Body of pancreas (tissue), 4 donors: ENCODE measurements around the gene PALLD. TPM values are rescaled to one million over a fixed set of nuclear protein-coding genes. Genes with fewer than 3 reads are reported as not detected.

ENCODE experiments used
- ATAC-seq: fragments of 150-250 bp; one replicate; pipeline ENCODE4 v1.9.1; 2016
- DNase-seq, 4 donors: peaks; one replicate each; pipeline ENCODE4 v3.0.0-alpha.2; 2019
- H3K27ac ChIP-seq, 4 donors: fragments of 200-600 bp; sonication (generic); 1 replicate in 3 of 4; 2 replicates in 1 of 4; pipeline versions ENCODE4 v1.5.1 to v1.6.1; 2016 to 2019; ENCODE audit warnings: mild to moderate bottlenecking in 1 of 4, mixed read lengths in 1 of 4, moderate library complexity in 1 of 4
- H3K27me3 ChIP-seq, 2 donors: fragments of 200-600 bp; sonication (generic); one replicate each; pipeline ENCODE4 v1.6.0; 2016; ENCODE audit warnings: mild to moderate bottlenecking in 1 of 2
- H3K36me3 ChIP-seq, 2 donors: fragments of 200-600 bp; sonication (generic); replicated peaks in 1 of 2; 2 replicates each; pipeline ENCODE4 v1.5.1; 2016; ENCODE audit warnings: low read depth in 2 of 2; ENCODE audit not compliant: insufficient read depth in 1 of 2
- H3K4me1 ChIP-seq: fragments of 200-600 bp; sonication (generic); one replicate; pipeline ENCODE4 v1.6.0; 2016
- H3K4me3 ChIP-seq, 2 donors: fragments of 200-600 bp; sonication (generic); 1 replicate in 1 of 2; 2 replicates in 1 of 2; pipeline ENCODE4 v1.5.1; 2016 to 2019
- H3K9me3 ChIP-seq, 3 donors: fragments of 200-600 bp; sonication (generic); 1 replicate in 2 of 3; 2 replicates in 1 of 3; pipeline ENCODE4 v1.5.1; 2016
- POLR2A ChIP-seq, 3 donors: fragments of 450-650 bp; IDR thresholded peaks; one replicate each; pipeline ENCODE4 v1.6.1; 2016; ENCODE audit warnings: antibody characterized with exemption in 3 of 3, mild to moderate bottlenecking in 2 of 3
- WGBS, 2 donors: methylation state at CpG; one replicate each; pipeline ENCODE4 v1.1.5; 2017; 5-methylcytosine and 5-hydroxymethylcytosine counted together
- intact Hi-C: fragments of 100-400 bp; cut with DNase I; formaldehyde crosslinking; loops from one replicate; pipeline ENCODE4 v1.15.1; 2023
- total RNA-seq, 2 donors: library from RNA; depleted of rRNA; stranded (reverse); fragments of >200 nt; gene quantifications; one replicate each; pipeline ENCODE4 v1.1.0, GENCODE V29; 2016
- TF ChIP-seq, protein P1 (sequence below), 7 experiments: fragments of 450-650 bp in 4 of 7; fragments of 200-600 bp in 3 of 7; sonication (generic) in 3 of 7; IDR thresholded peaks; one replicate each; pipeline ENCODE4 v1.5.1; 2016 to 2019; ENCODE audit warnings: antibody characterized with exemption in 7 of 7

The PALLD gene
- total RNA-seq, 2 donors from 2014 or later = 46.8 to 52.4 TPM

GRCh38 chr4:168694667-168695066 is 197.8 kb downstream of the PALLD start:
- Histone ChIP-seq H3K9me3 (no peaks in the 10 kb centered on the region), H3K4me3 (no peak overlapping the region), H3K36me3 (no peaks in the 10 kb centered on the region), H3K27me3 (no peaks in the 10 kb centered on the region), H3K27ac (no peak overlapping the region), H3K4me1 (peaks cover 7% of the 10 kb centered on the region)
- DNase-seq (no peak), ATAC-seq (no peak)
- intact Hi-C loops = no loop called here
- TF ChIP-seq, protein P1, sequence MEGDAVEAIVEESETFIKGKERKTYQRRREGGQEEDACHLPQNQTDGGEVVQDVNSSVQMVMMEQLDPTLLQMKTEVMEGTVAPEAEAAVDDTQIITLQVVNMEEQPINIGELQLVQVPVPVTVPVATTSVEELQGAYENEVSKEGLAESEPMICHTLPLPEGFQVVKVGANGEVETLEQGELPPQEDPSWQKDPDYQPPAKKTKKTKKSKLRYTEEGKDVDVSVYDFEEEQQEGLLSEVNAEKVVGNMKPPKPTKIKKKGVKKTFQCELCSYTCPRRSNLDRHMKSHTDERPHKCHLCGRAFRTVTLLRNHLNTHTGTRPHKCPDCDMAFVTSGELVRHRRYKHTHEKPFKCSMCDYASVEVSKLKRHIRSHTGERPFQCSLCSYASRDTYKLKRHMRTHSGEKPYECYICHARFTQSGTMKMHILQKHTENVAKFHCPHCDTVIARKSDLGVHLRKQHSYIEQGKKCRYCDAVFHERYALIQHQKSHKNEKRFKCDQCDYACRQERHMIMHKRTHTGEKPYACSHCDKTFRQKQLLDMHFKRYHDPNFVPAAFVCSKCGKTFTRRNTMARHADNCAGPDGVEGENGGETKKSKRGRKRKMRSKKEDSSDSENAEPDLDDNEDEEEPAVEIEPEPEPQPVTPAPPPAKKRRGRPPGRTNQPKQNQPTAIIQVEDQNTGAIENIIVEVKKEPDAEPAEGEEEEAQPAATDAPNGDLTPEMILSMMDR (IDR thresholded peaks at IDR 0.05) = no peak
- no peak for TF ChIP-seq POLR2A (IDR thresholded peaks at IDR 0.05)
- WGBS, 2 donors = 68 to 82% methylated on average over 4 of the region's 4 CpGs

DNA sequence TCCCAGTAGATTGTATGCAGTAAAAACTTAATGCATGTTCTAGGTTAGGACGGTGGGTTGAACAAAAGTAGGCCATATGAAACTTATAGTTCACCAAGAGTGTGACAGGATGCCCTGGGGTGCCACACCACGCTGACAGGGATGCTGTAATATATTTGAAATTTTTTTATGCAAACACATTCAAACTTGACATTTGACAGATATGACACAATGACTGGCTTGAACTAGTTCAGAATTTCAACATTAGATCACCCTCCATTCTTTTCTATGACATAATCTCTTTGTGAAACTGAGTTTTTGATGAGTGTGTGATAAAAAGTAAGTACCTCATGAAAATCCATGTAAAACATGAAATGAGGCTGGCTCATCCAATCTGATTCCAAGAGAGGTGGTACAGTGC is 198.4 kb downstream of the PALLD start:
- intact Hi-C loops = no loop called here
- Histone ChIP-seq H3K4me1 (peaks cover 7% of the 10 kb centered on the region), H3K36me3 (no peaks in the 10 kb centered on the region), H3K4me3 (no peak overlapping the region), H3K9me3 (no peaks in the 10 kb centered on the region), H3K27me3 (no peaks in the 10 kb centered on the region), H3K27ac (no peak overlapping the region)
- no peak for ATAC-seq
- no peak for TF ChIP-seq POLR2A (IDR thresholded peaks at IDR 0.05)
- TF ChIP-seq, protein P1 (IDR thresholded peaks at IDR 0.05) = no peak
- no peak for DNase-seq
- WGBS, 2 donors = 74 to 82% methylated on average over 2 of the region's 2 CpGs

GRCh38 chr4:168696280-168696679 is 199.4 kb downstream of the PALLD start:
- intact Hi-C loops = no loop called here
- TF ChIP-seq, protein P1 (IDR thresholded peaks at IDR 0.05) = no peak
- no peak for TF ChIP-seq POLR2A (IDR thresholded peaks at IDR 0.05)
- 68 to 82% methylated on average over 1 of the region's 1 CpG for WGBS, 2 donors
- Histone ChIP-seq H3K4me3 (no peak overlapping the region), H3K9me3 (no peaks in the 10 kb centered on the region), H3K36me3 (no peaks in the 10 kb centered on the region), H3K4me1 (peaks cover 7% of the 10 kb centered on the region), H3K27me3 (no peaks in the 10 kb centered on the region), H3K27ac (no peak overlapping the region)
- no peak for ATAC-seq
- no peak for DNase-seq

DNA sequence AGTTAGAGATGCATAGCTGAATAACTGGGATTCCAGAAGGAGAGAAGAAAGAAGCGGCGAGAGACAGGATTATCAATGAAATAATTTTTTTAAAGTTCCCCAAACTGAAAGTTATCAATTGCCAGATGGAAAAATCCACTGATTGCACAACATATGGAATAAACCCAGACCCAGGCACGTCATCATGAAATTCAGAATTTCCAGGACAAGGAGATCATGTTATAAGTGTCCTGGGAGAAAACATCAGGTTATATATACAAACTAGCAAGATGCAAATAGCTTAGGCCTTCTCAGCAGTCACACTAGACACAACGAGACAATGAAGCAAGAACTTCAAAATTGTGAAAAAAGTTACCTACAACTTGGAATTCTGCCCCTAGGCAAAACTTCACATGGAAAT is 200.0 kb downstream of the PALLD start:
- ATAC-seq = no peak
- Histone ChIP-seq H3K4me3 (no peak overlapping the region), H3K27ac (no peak overlapping the region), H3K36me3 (no peaks in the 10 kb centered on the region), H3K4me1 (peaks cover 7% of the 10 kb centered on the region), H3K9me3 (no peaks in the 10 kb centered on the region), H3K27me3 (no peaks in the 10 kb centered on the region)
- intact Hi-C loops = no loop called here
- no peak for DNase-seq
- no peak for TF ChIP-seq POLR2A (IDR thresholded peaks at IDR 0.05)
- TF ChIP-seq, protein P1 (IDR thresholded peaks at IDR 0.05) = no peak
- 75 to 79% methylated on average over 4 of the region's 4 CpGs for WGBS, 2 donors

GRCh38 chr4:168699224-168699878 is 202.5 kb downstream of the PALLD start:
- H3K36me3 ChIP-seq = no peaks in the 10 kb centered on the region
- H3K27me3 ChIP-seq = no peaks in the 10 kb centered on the region
- ATAC-seq (no peak), DNase-seq (peak in 3 of 4 donors; percentile 23 to 26 (median 25))
- peaks cover 7% of the 10 kb centered on the region for H3K4me1 ChIP-seq
- intact Hi-C loops = no loop called here
- no peak overlapping the region for H3K27ac ChIP-seq
- WGBS, 2 donors = 22 to 29% methylated on average over 3 of the region's 3 CpGs
- TF ChIP-seq POLR2A (IDR thresholded peaks at IDR 0.05) = no peak
- TF ChIP-seq, protein P1 (IDR thresholded peaks at IDR 0.05) = no peak
- no peaks in the 10 kb centered on the region for H3K9me3 ChIP-seq
- H3K4me3 ChIP-seq = no peak overlapping the region
